SH-SY5Y (cell line): ENCODE measurements around the gene SNX19.

ENCODE experiments used
- GATA2 ChIP-seq: IDR thresholded peaks from 2 replicates; pipeline ENCODE4 v1.6.1; 2011; ENCODE audit warnings: mild to moderate bottlenecking, low read depth, low read length
- GATA3 ChIP-seq: IDR thresholded peaks from 2 replicates; pipeline ENCODE4 v1.6.1; 2011; ENCODE audit warnings: low read depth, mild to moderate bottlenecking, low read length, moderate library complexity

DNA sequence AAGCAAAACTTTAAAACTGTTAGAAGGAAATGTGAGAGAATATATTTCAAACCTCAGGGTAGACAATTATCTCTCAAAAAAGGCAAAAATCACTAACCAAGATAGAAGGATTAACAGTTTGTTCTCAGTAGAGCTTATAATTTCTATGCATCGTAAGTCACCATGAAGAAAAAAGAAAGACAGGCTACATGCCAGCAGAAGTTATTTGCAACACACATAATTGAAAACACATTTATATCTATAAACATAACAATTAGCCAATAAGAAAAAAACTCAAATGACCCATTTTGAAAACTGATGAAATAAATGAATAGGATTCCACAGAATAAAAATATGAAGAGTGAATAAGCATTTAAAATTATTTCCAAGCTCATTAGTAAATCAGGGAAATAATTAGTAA is 24.4 kb upstream of the SNX19 start:
- TF ChIP-seq GATA2 (no peak), GATA3 (no peak)
